Measurements from ENCODE around the gene USP32. TPM values are rescaled to one million over a fixed set of nuclear protein-coding genes. Genes with fewer than 3 reads are reported as not detected.

The USP32 gene
- polyA plus RNA-seq, 3 donors, result 10.1 to 26.6 (median 16.6) TPM

DNA sequence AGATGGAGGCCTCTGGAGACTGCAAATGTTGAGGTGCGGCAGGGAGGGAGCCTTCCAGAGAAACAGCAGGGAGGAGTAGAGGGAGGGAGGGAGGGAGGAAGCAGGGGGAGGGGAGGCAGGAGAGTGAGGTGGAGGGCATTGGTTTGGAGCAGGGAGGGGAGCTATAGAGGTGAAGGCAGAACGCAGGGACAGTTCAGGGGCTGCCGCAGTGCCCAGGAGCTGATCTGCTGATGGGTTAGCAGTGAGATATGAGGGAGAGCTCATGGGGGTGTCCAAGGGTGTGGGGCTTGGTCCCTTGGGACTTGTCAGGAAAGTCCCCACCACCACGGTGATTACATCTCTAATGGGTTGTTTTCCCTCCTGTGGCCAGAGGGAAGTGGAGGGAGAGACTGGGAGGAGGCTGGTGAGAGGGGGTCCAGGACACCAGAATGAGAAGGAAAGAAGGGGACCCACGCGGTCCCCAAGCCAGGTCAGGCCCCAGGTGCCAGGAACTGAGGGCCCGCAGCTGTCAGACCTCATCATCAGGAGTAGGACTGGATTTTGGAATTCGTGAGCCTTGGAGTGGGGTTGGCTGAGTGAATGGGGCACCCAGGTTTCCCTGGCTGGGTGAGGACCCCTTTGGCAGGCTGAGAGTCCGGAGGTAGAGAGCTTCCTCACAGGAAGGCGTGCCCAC is 231.0 kb downstream of the USP32 start:
- Mint-ChIP-seq H3K36me3 (no peaks in the 10 kb centered on the region), H3K27me3 (ENCODE audit: low read depth in 3 of 3) (peaks cover 9 to 16% (median 14%) of the 10 kb centered on the region in 3 donors), H3K4me3 (no peak overlapping the region), H3K27ac (peak overlapping the region in 6 of 7 donors; percentile 60 to 89 (median 75)), H3K9me3 (peaks cover 0 to 1% (median 0%) of the 10 kb centered on the region in 7 donors), H3K4me1 (peaks cover 25% of the 10 kb centered on the region)
- H3K4me1 ChIP-seq (ENCODE audit: control insufficient read depth in 1 of 2, insufficient read depth in 2 of 2, low read length in 2 of 2), result peaks cover 9 to 19% of the 10 kb centered on the region in 2 donors
- no peak for DNase-seq
- H3K27me3 ChIP-seq (ENCODE audit: control insufficient read depth in 2 of 2, insufficient read depth in 2 of 2, low read length in 2 of 2), result no peaks in the 10 kb centered on the region
- H3K27ac ChIP-seq (ENCODE audit: low read depth in 1 of 2, low read length in 2 of 2), result no peak overlapping the region
- no peak overlapping the region for H2AFZ ChIP-seq (ENCODE audit: insufficient read depth, low read depth, low read length, poor library complexity, severe bottlenecking)
- TF ChIP-seq, protein P1, sequence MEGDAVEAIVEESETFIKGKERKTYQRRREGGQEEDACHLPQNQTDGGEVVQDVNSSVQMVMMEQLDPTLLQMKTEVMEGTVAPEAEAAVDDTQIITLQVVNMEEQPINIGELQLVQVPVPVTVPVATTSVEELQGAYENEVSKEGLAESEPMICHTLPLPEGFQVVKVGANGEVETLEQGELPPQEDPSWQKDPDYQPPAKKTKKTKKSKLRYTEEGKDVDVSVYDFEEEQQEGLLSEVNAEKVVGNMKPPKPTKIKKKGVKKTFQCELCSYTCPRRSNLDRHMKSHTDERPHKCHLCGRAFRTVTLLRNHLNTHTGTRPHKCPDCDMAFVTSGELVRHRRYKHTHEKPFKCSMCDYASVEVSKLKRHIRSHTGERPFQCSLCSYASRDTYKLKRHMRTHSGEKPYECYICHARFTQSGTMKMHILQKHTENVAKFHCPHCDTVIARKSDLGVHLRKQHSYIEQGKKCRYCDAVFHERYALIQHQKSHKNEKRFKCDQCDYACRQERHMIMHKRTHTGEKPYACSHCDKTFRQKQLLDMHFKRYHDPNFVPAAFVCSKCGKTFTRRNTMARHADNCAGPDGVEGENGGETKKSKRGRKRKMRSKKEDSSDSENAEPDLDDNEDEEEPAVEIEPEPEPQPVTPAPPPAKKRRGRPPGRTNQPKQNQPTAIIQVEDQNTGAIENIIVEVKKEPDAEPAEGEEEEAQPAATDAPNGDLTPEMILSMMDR (IDR thresholded peaks at IDR 0.05), result no peak
- WGBS (ENCODE audit: insufficient coverage), result 88% methylated on average over 8 of the region's 10 CpGs
- no peaks in the 10 kb centered on the region for H3K9me3 ChIP-seq (replicated peaks in 1 of 2; ENCODE audit: control insufficient read depth in 1 of 2, insufficient read depth in 1 of 2, low read length in 2 of 2)
- no peaks in the 10 kb centered on the region for H3K79me2 ChIP-seq (ENCODE audit: insufficient read depth, low read length)
- no peak overlapping the region for H3K4me2 ChIP-seq (replicated peaks; ENCODE audit: extremely low read depth, low read length, poor library complexity, severe bottlenecking)
- H3K36me3 ChIP-seq (replicated peaks in 1 of 2; ENCODE audit: control insufficient read depth in 1 of 2, insufficient read depth in 2 of 2, low read length in 2 of 2), result no peaks in the 10 kb centered on the region
- H3K9ac ChIP-seq (ENCODE audit: insufficient read depth, low read length, poor library complexity, severe bottlenecking), result no peak overlapping the region
- H3K4me3 ChIP-seq (replicated peaks in 1 of 3; ENCODE audit: low read depth in 2 of 3, low read length in 3 of 3), result no peak overlapping the region
- no peaks in the 10 kb centered on the region for H4K20me1 ChIP-seq (ENCODE audit: insufficient read depth, low read length)
- intact Hi-C loops (cut with micrococcal nuclease), result no loop called here

DNA sequence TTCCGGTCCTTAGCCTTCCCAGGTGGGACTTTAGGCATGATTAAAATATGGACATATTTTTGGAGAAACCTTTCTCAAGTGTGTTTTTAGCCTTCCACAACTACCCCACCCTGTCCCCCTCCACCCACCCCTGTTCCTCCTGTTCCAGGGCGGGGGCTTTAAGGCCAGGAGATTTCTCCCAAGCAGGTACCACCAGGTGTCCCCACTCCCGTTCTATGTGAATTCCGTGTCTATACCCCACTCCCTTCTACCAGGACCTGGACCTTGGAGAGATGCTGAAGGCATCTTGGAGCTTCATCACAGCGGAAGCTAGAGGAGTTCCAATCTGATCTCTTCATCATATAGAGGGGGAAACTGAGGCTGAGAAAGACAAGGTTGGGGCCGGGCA is 232.5 kb downstream of the USP32 start:
- Mint-ChIP-seq H3K27ac (no peak overlapping the region), H3K4me3 (no peak overlapping the region), H3K9me3 (peaks cover 0 to 1% (median 0%) of the 10 kb centered on the region in 7 donors), H3K36me3 (no peaks in the 10 kb centered on the region), H3K27me3 (ENCODE audit: low read depth in 3 of 3) (peaks cover 13 to 21% (median 15%) of the 10 kb centered on the region in 3 donors), H3K4me1 (peaks cover 23% of the 10 kb centered on the region)
- no peak for DNase-seq
- 90% methylated on average over 2 of the region's 6 CpGs for WGBS (ENCODE audit: insufficient coverage)
- no peak overlapping the region for H3K9ac ChIP-seq (ENCODE audit: insufficient read depth, low read length, poor library complexity, severe bottlenecking)
- H3K4me2 ChIP-seq (replicated peaks; ENCODE audit: extremely low read depth, low read length, poor library complexity, severe bottlenecking), result no peak overlapping the region
- H3K27me3 ChIP-seq (ENCODE audit: control insufficient read depth in 2 of 2, insufficient read depth in 2 of 2, low read length in 2 of 2), result peaks cover 0 to under 1% of the 10 kb centered on the region in 2 donors
- TF ChIP-seq, protein P1 (IDR thresholded peaks at IDR 0.05), result no peak
- no peak overlapping the region for H3K27ac ChIP-seq (ENCODE audit: low read depth in 1 of 2, low read length in 2 of 2)
- no peaks in the 10 kb centered on the region for H4K20me1 ChIP-seq (ENCODE audit: insufficient read depth, low read length)
- no peaks in the 10 kb centered on the region for H3K9me3 ChIP-seq (replicated peaks in 1 of 2; ENCODE audit: control insufficient read depth in 1 of 2, insufficient read depth in 1 of 2, low read length in 2 of 2)
- no peak overlapping the region for H3K4me3 ChIP-seq (replicated peaks in 1 of 3; ENCODE audit: low read depth in 2 of 3, low read length in 3 of 3)
- H3K79me2 ChIP-seq (ENCODE audit: insufficient read depth, low read length), result no peaks in the 10 kb centered on the region
- H3K36me3 ChIP-seq (replicated peaks in 1 of 2; ENCODE audit: control insufficient read depth in 1 of 2, insufficient read depth in 2 of 2, low read length in 2 of 2), result no peaks in the 10 kb centered on the region
- H3K4me1 ChIP-seq (ENCODE audit: control insufficient read depth in 1 of 2, insufficient read depth in 2 of 2, low read length in 2 of 2), result peaks cover 9 to 19% of the 10 kb centered on the region in 2 donors
- intact Hi-C loops (cut with micrococcal nuclease), result no loop called here
- H2AFZ ChIP-seq (ENCODE audit: insufficient read depth, low read depth, low read length, poor library complexity, severe bottlenecking), result no peak overlapping the region

Data from CD14-positive monocyte (primary cell).